Prostate gland (tissue), 2 donors: ENCODE measurements around the gene FAF1. TPM values are rescaled to one million over a fixed set of nuclear protein-coding genes. Genes with fewer than 3 reads are reported as not detected.

Experiments used
- DNase-seq: peaks from one replicate; pipeline ENCODE4 v3.0.0-alpha.2; 2019; ENCODE audit warnings: low spot score
- H3K27ac ChIP-seq, 2 donors: fragments of 200-600 bp; sonication (generic); 2 replicates each; pipeline ENCODE4 v1.5.1; 2017 to 2019
- H3K27me3 ChIP-seq: fragments of 200-600 bp; sonication (generic); replicated peaks from 2 replicates; pipeline ENCODE4 v1.5.1; 2019; ENCODE audit not compliant: insufficient read depth
- H3K36me3 ChIP-seq, 2 donors: fragments of 200-600 bp; sonication (generic); 1 replicate in 1 of 2; 2 replicates in 1 of 2; pipeline versions ENCODE4 v1.5.1 to v1.8.1; 2017 to 2019
- H3K4me1 ChIP-seq: fragments of 200-600 bp; sonication (generic); replicated peaks from 2 replicates; pipeline ENCODE4 v1.5.1; 2019
- H3K4me3 ChIP-seq, 2 donors: fragments of 200-600 bp; sonication (generic); 2 replicates each; pipeline ENCODE4 v1.5.1; 2017 to 2019
- H3K9me3 ChIP-seq: fragments of 200-600 bp; sonication (generic); 2 replicates; pipeline ENCODE4 v1.5.1; 2017
- CTCF ChIP-seq, 4 experiments: fragments of 200-600 bp in 2 of 4; fragments of 450-650 bp in 2 of 4; sonication (generic) in 2 of 4; IDR thresholded peaks; 1 replicate in 3 of 4; 2 replicates in 1 of 4; pipeline ENCODE4 v1.5.1; 2016 to 2019; ENCODE audit warnings: antibody characterized with exemption in 4 of 4, mild to moderate bottlenecking in 2 of 4, moderate library complexity in 2 of 4
- POLR2A ChIP-seq: fragments of 450-650 bp; IDR thresholded peaks from one replicate; pipeline ENCODE4 v1.6.1; 2016; ENCODE audit warnings: antibody characterized with exemption, mild to moderate bottlenecking
- POLR2AphosphoS5 ChIP-seq: sonication (generic); formaldehyde crosslinking; IDR thresholded peaks from one replicate; pipeline ENCODE4 v1.6.1; 2017; ENCODE audit warnings: antibody characterized with exemption
- WGBS: methylation state at CpG from one replicate; pipeline ENCODE4 v1.1.5; 2018; 5-methylcytosine and 5-hydroxymethylcytosine counted together
- intact Hi-C: fragments of 100-400 bp; cut with DNase I; formaldehyde crosslinking; loops from one replicate; pipeline ENCODE4 v1.14.2; 2022
- total RNA-seq, 2 donors: library from RNA; depleted of rRNA; stranded (reverse); fragments of >200 nt; gene quantifications; one replicate each; pipeline ENCODE4 v1.1.0, GENCODE V29; 2016

The FAF1 gene
- total RNA-seq, 2 donors from 2014 or later = 40.4 to 41.5 TPM

- Histone ChIP-seq H3K9me3 (no peaks in the 10 kb centered on the region), H3K4me3 (no peak overlapping the region), H3K27ac (no peak overlapping the region), H3K36me3 (no peaks in the 10 kb centered on the region), H3K27me3 (peaks cover 67% of the 10 kb centered on the region), H3K4me1 (no peaks in the 10 kb centered on the region)
- 11% methylated on average over 22 of the region's 35 CpGs for WGBS
- intact Hi-C loops = no loop called here
- DNase-seq = no peak
- TF ChIP-seq POLR2A (no peak), POLR2AphosphoS5 (no peak), CTCF (IDR thresholded peaks at IDR 0.05) (no peak)
Observed at GRCh38 chr1:50427818-50428779, 532.0 kb downstream of the FAF1 start.

- no peaks in the 10 kb centered on the region for H3K4me1 ChIP-seq
- no peaks in the 10 kb centered on the region for H3K36me3 ChIP-seq
- H3K9me3 ChIP-seq = no peaks in the 10 kb centered on the region
- H3K27ac ChIP-seq = no peak overlapping the region
- intact Hi-C loops = no loop called here
- H3K4me3 ChIP-seq = no peak overlapping the region
- peaks cover 74% of the 10 kb centered on the region for H3K27me3 ChIP-seq
- 6% methylated on average over 38 of the region's 44 CpGs for WGBS
- no peak for DNase-seq
- TF ChIP-seq CTCF (IDR thresholded peaks at IDR 0.05) (no peak), POLR2AphosphoS5 (no peak), POLR2A (no peak)
Observed at GRCh38 chr1:50427086-50427817, 532.8 kb downstream of the FAF1 start.

- H3K4me3 ChIP-seq = no peak overlapping the region
- H3K27ac ChIP-seq = no peak overlapping the region
- H3K9me3 ChIP-seq = no peaks in the 10 kb centered on the region
- no peak for DNase-seq
- TF ChIP-seq POLR2AphosphoS5 (no peak), CTCF (IDR thresholded peaks at IDR 0.05) (no peak), POLR2A (no peak)
- 2% methylated on average over 27 of the region's 28 CpGs for WGBS
- no peaks in the 10 kb centered on the region for H3K4me1 ChIP-seq
- peaks cover 74% of the 10 kb centered on the region for H3K27me3 ChIP-seq
- intact Hi-C loops = no loop called here
- H3K36me3 ChIP-seq = no peaks in the 10 kb centered on the region
Observed at GRCh38 chr1:50426702-50427085, 533.4 kb downstream of the FAF1 start.

GRCh38 chr1:50426108-50426700, 533.9 kb downstream of the FAF1 start:
- H3K27ac ChIP-seq = no peak overlapping the region
- TF ChIP-seq POLR2A = no peak
- TF ChIP-seq POLR2AphosphoS5 = no peak
- no peak for TF ChIP-seq CTCF (IDR thresholded peaks at IDR 0.05)
- DNase-seq = no peak
- H3K4me3 ChIP-seq = no peak overlapping the region
- no peaks in the 10 kb centered on the region for H3K36me3 ChIP-seq
- H3K4me1 ChIP-seq = no peaks in the 10 kb centered on the region
- peaks cover 72% of the 10 kb centered on the region for H3K27me3 ChIP-seq
- no peaks in the 10 kb centered on the region for H3K9me3 ChIP-seq
- intact Hi-C loops = no loop called here
- 10% methylated on average over 20 of the region's 20 CpGs for WGBS
